CD1c-positive myeloid dendritic cell (primary cell): ENCODE data around the gene RPS6KA4.
A peak's percentile ranks its signal among the peaks of the same experiment; 100 is the strongest.
"Not testable (repeated sequence)": the region's sequence is repeated elsewhere in the genome, so short reads cannot be mapped to it uniquely, and the experiment has no call there.

ENCODE experiments used
- DNase-seq: peaks from one replicate; pipeline ENCODE4 v3.0.0-alpha.2; 2016; ENCODE audit errors: extremely low spot score

Gene RPS6KA4

DNA sequence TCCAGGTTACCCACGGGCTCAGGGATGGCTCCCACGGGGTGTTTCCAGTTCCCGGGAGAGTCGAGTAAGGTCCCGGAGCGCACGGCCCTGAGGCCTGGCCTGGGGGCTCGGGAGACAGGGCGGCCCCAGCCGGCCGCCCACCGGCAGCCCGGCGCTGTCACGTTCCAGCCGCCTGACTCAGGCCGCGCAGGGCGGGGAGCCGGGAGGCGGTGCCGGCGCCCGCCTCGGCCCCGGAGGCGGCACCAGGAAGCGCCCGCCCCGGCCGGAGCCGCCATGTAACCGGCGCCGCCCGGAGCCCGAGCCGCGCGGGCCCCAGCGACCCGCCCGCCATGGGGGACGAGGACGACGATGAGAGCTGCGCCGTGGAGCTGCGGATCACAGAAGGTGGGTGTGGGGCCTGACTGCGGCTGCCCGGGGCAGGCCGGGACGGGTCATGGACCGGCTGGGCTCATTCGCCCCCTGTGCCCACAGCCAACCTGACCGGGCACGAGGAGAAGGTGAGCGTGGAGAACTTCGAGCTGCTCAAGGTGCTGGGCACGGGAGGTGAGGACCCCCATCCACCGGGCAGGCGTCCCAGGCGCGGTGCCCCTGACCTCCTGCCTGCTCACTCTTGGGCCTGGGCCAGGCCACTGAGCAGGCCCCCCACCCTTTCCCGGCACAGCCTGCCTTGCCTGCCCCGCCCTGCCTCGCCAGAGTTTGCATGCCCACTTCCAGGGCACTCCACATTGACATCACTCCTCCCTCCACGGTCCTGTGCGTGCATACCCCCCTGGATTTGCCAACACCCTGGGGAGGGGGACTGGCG is at the start of gene RPS6KA4:
TSS of gene RPS6KA4 (plus strand) at position 256 of the 805 bp plus-strand sequence. CDS start at position 330, 74 bp downstream.
- peak; percentile 89 for DNase-seq

DNA sequence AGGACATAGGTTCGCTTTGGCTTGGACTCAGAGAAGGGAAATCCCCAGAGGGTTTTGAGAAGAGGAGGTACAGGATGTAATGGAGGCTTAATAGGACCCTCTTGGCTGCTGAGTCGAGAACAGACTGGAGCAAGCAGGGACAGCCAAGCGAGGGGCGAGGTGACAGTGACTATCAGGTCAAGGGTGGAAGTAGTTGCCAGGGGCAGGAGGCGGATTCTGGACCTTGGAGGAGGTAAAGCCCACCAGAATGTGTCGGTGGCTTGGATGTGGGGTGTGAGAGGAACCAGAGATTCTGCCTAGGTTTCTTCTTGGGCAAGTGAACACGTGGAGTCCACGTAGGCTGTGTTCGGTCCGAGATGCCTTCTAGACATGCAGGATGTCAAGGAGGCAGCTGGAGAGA is 46.0 kb upstream of the RPS6KA4 start:
- DNase-seq = no peak

- DNase-seq = no peak
These were observed 45.3 kb upstream of the RPS6KA4 start for GRCh38 chr11:64313491-64314145.

GRCh38 chr11:64314146-64314804 is 44.7 kb upstream of the RPS6KA4 start:
- DNase-seq = no peak

- no peak for DNase-seq
These were observed 44.0 kb upstream of the RPS6KA4 start for GRCh38 chr11:64314805-64315561.

DNA sequence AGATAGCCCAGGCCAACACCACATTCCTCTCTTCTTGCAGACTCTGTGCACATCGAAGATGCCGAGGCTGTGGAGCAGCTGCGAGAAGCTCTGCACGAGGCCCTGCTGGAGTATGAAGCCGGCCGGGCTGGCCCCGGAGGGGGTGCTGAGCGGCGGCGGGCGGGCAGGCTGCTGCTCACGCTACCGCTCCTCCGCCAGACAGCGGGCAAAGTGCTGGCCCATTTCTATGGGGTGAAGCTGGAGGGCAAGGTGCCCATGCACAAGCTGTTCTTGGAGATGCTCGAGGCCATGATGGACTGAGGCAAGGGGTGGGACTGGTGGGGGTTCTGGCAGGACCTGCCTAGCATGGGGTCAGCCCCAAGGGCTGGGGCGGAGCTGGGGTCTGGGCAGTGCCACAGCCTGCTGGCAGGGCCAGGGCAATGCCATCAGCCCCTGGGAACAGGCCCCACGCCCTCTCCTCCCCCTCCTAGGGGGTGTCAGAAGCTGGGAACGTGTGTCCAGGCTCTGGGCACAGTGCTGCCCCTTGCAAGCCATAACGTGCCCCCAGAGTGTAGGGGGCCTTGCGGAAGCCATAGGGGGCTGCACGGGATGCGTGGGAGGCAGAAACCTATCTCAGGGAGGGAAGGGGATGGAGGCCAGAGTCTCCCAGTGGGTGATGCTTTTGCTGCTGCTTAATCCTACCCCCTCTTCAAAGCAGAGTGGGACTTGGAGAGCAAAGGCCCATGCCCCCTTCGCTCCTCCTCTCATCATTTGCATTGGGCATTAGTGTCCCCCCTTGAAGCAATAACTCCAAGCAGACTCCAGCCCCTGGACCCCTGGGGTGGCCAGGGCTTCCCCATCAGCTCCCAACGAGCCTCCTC is 43.1 kb upstream of the RPS6KA4 start:
- not testable (repeated sequence) for DNase-seq

DNA sequence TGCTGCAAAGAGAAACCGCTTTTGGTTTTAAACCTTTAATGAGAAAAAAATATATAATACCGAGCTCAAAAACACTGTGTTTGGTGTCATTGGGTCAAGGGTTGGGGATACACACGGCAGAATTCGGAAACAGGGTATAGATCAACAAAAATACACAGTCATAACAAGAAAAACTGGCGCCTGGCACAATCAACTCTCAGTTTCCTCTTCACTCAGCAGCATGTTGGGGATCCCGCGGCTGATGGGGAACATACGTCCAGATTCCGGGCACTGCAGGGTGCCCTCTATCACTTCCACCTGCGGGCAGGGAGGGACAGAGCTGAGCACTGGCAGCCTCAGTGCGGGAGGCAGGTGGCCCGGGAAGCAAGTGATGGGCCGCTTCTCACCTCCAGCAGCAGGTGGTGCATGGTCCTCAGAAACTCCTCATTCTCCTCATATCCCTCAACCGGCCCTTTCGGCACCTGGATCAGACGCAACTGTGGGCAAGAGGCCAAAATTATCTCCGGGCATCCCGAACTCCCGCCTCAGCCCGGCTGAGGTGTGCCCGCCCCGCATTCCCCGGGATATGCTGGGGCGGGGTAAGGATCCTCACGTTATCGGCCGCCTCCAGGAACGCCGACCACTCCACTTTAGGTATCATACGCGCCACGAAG is 42.2 kb upstream of the RPS6KA4 start:
- DNase-seq = peak; percentile 53

DNA sequence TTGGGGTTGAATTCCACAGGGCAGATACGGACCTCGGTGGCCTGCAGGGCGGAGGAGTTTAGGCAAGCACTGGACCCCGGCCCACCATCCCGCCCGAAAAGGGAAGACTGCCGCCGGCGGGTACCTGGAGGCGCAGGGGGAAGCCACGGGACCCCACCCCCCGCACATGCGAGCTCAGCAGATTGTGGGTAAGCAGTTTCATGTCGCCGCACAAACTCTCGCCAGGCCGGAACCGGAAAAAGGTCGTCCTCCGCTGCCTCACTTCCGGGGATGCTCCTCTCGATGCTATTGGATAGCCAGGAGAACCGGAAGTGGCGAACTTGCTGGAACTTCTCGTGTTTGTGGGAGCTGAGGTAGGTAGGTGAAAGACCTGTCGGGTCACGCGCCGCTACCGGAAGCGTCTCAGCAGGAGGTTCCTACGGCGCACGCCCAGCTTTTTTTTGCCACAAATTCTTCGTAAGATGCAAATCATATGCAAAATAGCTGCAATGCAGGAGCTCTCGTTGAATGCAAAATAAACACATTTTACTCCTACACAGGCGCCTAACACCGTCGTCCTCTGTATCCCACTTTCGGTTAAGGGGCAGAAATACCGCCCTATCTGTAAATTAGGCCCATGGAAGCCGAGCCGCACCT is 41.5 kb upstream of the RPS6KA4 start, which contains the start of gene TRMT112:
TSS of gene TRMT112 (minus strand) at position 235 of the 636 bp plus-strand sequence. CDS start at position 202, 33 bp downstream.
- DNase-seq = peak; percentile 99

DNA sequence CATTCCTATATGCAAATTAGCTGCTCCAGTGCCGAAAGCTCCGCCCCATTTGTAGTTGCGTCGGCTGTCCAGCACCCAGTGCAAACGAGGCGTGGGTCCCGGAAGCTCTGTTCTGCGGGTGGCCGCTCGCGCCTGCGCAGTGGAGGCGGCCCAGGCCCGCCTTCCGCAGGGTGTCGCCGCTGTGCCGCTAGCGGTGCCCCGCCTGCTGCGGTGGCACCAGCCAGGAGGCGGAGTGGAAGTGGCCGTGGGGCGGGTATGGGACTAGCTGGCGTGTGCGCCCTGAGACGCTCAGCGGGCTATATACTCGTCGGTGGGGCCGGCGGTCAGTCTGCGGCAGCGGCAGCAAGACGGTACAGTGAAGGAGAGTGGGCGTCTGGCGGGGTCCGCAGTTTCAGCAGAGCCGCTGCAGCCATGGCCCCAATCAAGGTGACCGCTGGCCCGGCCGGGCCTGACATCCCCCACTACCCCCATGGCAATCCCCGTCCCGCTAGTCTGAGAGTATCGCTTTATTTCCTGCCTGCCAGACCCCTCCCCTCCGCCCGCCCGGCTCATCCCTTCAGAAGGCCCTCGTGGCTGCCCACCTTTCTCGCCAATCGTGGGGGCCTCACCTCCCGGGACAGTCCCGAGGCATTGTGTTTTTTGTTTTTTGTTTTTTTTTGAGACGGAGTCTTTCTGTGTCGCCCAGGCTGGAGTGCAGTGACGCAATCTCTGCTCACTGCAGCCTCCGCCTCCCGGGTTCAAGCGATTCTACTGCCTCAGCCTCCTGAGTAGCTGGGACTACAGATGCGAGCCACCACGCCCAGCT is 40.8 kb upstream of the RPS6KA4 start, which contains the start of gene PRDX5:
TSS of gene PRDX5 (plus strand) at position 161 of the 805 bp plus-strand sequence. CDS start at position 256, 95 bp downstream.
- peak; percentile 98 for DNase-seq

GRCh38 chr11:64318766-64319761 is 39.9 kb upstream of the RPS6KA4 start:
- no peak for DNase-seq

DNA sequence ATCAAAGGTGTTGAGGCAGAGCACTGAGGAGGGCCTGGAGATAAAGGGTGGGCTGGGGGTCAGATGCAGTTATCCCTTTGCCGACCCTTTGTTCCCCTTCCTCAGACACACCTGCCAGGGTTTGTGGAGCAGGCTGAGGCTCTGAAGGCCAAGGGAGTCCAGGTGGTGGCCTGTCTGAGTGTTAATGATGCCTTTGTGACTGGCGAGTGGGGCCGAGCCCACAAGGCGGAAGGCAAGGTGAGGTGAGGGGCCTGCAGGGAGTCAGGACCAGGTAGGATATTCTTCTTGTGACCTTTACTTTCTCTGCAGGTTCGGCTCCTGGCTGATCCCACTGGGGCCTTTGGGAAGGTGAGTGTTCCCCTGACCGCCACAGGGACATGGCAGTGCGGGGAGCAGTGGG is 38.4 kb upstream of the RPS6KA4 start:
- no peak for DNase-seq

DNA sequence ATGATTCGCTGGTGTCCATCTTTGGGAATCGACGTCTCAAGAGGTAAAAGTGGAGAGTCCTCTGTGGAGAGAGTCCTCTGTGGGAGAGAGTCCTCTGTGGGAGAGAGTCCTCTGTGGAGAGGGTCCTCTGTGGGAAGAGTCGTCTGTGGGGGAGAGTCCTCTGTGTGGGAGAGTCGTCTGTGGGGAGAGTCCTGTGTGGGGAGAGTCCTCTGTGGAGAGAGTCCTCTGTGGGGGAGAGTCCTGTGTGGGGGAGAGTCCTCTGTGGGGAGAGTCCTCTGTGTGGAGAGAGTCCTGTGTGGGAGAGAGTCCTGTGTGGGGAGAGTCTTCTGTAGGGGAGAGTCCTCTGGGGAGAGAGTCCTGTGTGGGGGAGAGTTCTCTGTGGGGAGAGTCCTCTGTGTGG is 37.9 kb upstream of the RPS6KA4 start:
- no peak for DNase-seq

DNA sequence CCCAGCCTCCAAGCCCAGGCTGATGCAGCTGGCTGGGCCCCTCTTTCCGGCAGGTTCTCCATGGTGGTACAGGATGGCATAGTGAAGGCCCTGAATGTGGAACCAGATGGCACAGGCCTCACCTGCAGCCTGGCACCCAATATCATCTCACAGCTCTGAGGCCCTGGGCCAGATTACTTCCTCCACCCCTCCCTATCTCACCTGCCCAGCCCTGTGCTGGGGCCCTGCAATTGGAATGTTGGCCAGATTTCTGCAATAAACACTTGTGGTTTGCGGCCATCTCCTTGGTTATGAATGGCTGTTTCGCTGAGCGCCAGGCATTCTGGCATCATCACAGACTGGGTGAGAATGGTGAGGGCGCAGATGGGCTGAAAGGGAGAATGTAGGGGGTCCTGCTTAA is 37.4 kb upstream of the RPS6KA4 start:
- DNase-seq = no peak

DNA sequence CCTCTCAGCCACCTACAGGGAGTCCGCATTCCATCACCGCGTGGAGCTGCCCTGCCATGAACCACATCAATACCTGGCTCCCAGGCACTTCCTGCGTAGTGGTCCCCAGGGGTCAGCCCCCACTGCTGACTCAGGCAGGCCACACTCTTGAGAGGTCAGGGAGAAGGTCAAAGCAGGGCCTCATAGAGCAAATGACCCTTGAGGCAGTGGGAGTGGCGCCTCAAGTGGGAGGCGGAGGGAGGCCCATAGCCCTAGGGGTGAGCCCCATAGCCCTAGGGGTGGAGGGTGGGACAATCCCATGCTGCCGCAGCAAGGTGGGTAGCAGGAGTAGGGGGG is 36.1 kb upstream of the RPS6KA4 start:
- no peak for DNase-seq

- DNase-seq = no peak
These were observed 35.6 kb upstream of the RPS6KA4 start for GRCh38 chr11:64323373-64323772.

DNA sequence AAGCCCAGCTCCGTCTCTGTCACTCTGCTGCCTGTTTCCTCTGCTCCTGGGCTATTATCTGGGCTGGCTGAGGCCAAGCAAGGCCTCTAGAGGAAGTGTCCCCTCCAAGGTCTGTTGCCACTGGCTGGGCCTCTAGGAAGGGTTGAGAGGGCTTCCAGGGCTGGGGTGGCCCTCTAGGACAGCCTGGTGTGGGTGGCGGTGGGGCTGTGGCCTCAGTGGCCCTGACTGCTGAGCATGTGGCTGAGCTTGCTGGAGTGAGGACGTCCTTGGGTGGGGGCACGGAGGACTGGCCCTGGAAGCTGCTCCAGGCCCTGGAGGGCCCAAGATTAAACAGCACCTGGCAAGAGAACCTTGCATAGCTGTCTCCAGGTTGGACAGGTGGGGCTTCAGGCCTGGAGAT is 35.0 kb upstream of the RPS6KA4 start:
- not testable (repeated sequence) for DNase-seq

- no peak for DNase-seq
These were observed 34.1 kb upstream of the RPS6KA4 start for GRCh38 chr11:64324692-64325469.
